HepG2 (cell line): Measurements from ENCODE around the gene WNT1. TPM values are rescaled to one million over a fixed set of nuclear protein-coding genes. Genes with fewer than 3 reads are reported as not detected.

Experiments
- ETV5 ChIP-seq: IDR thresholded peaks from 2 replicates; pipeline ENCODE4 v1.6.1; 2018; ENCODE audit warnings: missing biosample characterization, missing genetic modification reagents, inconsistent platforms, borderline replicate concordance
- HCFC1 ChIP-seq: fragments of 150-350 bp; IDR thresholded peaks from 2 replicates; pipeline ENCODE4 v1.6.1; 2014; ENCODE audit warnings: low read depth, low read length
- MBD4 ChIP-seq: IDR thresholded peaks from 2 replicates; pipeline ENCODE4 v1.6.1; 2012; ENCODE audit warnings: low read length, inconsistent platforms, borderline replicate concordance
- POLR2G ChIP-seq: fragments of 200-400 bp; formaldehyde crosslinking; IDR thresholded peaks from 2 replicates; pipeline ENCODE4 v1.6.1; 2018; ENCODE audit warnings: mild to moderate bottlenecking, low read depth, low read length, moderate library complexity
- ZBTB20 ChIP-seq: sonication (generic); formaldehyde crosslinking; IDR thresholded peaks from 2 replicates; pipeline ENCODE4 v1.8.1; 2023; ENCODE audit warnings: missing genetic modification reagents, low read depth, mild to moderate bottlenecking, borderline replicate concordance
- ZBTB8A ChIP-seq: sonication (generic); formaldehyde crosslinking; IDR thresholded peaks from 2 replicates; pipeline ENCODE4 v1.4.0; 2020; ENCODE audit warnings: mild to moderate bottlenecking, low read depth, missing genetic modification reagents, borderline replicate concordance
- ZNF367 ChIP-seq: sonication (generic); formaldehyde crosslinking; IDR thresholded peaks from 2 replicates; pipeline ENCODE4 v1.4.0; 2020; ENCODE audit warnings: missing genetic modification reagents, borderline replicate concordance
- ZNF577 ChIP-seq: sonication (generic); formaldehyde crosslinking; IDR thresholded peaks from 2 replicates; pipeline ENCODE4 v1.4.0; 2020; ENCODE audit warnings: mild to moderate bottlenecking, low read depth, missing genetic modification reagents, borderline replicate concordance
- polyA plus RNA-seq, 8 experiments: library from polyadenylated mRNA; depleted of rRNA in 3 of 8; stranded (reverse) in 7 of 8; unstranded in 1 of 8; fragments of >200 nt; fragmentation: Illumina TruSeq in 4 of 8; extraction: Trizol in 4 of 8; gene quantifications; 2 replicates each; pipeline versions ENCODE4 v1.2.1 to v1.2.3, GENCODE V29; 2011 to 2016; ENCODE audit warnings: low read depth in 4 of 8, missing spikeins in 1 of 8, mixed read lengths in 1 of 8; ENCODE audit not compliant: insufficient read depth in 1 of 8
- total RNA-seq, 5 experiments: library from RNA; depleted of rRNA; stranded (reverse); fragments of >200 nt; fragmentation: Illumina TruSeq; extraction: Trizol; gene quantifications; 2 replicates each; pipeline ENCODE4 v1.2.3, GENCODE V29; 2016; ENCODE audit warnings: low read depth in 1 of 5
- TF ChIP-seq, protein P1 (sequence below): sonication (generic); formaldehyde crosslinking; IDR thresholded peaks from 2 replicates; pipeline ENCODE4 v1.4.0; 2020; ENCODE audit warnings: missing genetic modification reagents, borderline replicate concordance
- TF ChIP-seq, protein P2 (sequence below): sonication (generic); formaldehyde crosslinking; IDR thresholded peaks from 2 replicates; pipeline ENCODE4 v1.4.0; 2020; ENCODE audit warnings: missing genetic modification reagents
- TF ChIP-seq, protein P3 (sequence below): IDR thresholded peaks from 2 replicates; pipeline ENCODE4 v1.4.0; 2020; ENCODE audit warnings: mild to moderate bottlenecking, missing genetic modification reagents
- TF ChIP-seq, protein P4 (sequence below): IDR thresholded peaks from 2 replicates; pipeline ENCODE4 v1.6.1; 2018; ENCODE audit warnings: missing genetic modification reagents, mild to moderate bottlenecking, missing compliant biosample characterization

The WNT1 gene
- total and polyA plus RNA-seq, 2 of the 13 experiments (the other 11 are each of a cell fraction or from before 2014, with no cell fraction given): not detected

DNA sequence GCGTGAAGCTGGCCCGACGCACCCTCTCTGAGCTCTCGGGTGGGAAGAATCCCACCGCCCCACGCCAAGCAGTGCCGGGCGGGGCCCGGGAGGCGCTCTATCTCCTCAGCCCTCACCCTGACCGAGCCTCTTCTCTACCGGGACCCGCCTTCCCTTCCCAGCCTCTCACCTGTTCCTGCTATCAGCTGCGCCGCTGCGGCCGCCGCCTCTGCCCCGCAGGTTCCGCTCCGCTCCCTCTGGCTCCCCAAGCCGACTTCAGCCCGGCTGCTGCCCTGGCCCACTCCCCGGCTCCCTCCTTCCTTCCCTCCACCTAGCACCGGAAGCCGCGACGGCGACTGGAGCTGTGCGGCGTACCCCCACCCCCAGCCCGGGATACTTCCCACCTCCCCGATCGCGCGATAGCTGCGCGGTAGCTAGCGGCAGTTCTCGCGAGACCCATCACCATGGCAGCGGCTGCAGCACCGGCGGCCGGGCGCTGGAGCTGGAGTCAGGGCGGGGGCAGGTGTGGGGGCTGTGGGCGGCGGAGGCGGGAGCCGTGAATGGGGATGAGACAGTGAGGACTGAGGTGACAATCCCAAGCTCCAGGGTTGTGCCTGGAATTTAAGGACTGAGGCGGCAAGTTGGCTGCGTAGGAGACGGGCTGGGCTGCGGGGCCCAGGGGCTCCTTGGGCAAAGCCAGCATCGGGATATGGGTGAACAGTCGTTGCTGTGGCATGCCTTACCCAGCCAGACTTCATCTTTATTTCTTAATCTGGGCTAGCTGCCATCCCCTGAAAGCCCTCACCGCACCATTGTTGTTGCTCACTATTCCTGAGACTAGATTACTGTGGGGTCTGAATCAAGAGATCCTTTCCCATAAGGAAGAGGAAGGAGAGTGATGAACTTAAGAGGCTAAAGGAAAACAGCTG lies 20.7 kb upstream of the WNT1 start, which contains the start of gene ARF3 (continued):
- TF ChIP-seq, protein P1, sequence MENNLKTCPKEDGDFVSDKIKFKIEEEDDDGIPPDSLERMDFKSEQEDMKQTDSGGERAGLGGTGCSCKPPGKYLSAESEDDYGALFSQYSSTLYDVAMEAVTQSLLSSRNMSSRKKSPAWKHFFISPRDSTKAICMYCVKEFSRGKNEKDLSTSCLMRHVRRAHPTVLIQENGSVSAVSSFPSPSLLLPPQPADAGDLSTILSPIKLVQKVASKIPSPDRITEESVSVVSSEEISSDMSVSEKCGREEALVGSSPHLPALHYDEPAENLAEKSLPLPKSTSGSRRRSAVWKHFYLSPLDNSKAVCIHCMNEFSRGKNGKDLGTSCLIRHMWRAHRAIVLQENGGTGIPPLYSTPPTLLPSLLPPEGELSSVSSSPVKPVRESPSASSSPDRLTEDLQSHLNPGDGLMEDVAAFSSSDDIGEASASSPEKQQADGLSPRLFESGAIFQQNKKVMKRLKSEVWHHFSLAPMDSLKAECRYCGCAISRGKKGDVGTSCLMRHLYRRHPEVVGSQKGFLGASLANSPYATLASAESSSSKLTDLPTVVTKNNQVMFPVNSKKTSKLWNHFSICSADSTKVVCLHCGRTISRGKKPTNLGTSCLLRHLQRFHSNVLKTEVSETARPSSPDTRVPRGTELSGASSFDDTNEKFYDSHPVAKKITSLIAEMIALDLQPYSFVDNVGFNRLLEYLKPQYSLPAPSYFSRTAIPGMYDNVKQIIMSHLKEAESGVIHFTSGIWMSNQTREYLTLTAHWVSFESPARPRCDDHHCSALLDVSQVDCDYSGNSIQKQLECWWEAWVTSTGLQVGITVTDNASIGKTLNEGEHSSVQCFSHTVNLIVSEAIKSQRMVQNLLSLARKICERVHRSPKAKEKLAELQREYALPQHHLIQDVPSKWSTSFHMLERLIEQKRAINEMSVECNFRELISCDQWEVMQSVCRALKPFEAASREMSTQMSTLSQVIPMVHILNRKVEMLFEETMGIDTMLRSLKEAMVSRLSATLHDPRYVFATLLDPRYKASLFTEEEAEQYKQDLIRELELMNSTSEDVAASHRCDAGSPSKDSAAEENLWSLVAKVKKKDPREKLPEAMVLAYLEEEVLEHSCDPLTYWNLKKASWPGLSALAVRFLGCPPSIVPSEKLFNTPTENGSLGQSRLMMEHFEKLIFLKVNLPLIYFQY: peak; percentile 70; the same call in 1 of the 2 replicates
- TF ChIP-seq ETV5 (CRISPR knock-in tag) (peak; percentile 93), POLR2G (peak; percentile 89), ZNF367 (CRISPR knock-in tag) (no peak), ZBTB20 (CRISPR knock-in tag) (peak; percentile 56; the same call in 1 of the 2 replicates), ZBTB8A (CRISPR knock-in tag) (no peak), ZNF577 (CRISPR knock-in tag) (no peak), MBD4 (no peak), HCFC1 (peak; percentile 37; the same call in 1 of the 2 replicates)
- TF ChIP-seq, protein P2, sequence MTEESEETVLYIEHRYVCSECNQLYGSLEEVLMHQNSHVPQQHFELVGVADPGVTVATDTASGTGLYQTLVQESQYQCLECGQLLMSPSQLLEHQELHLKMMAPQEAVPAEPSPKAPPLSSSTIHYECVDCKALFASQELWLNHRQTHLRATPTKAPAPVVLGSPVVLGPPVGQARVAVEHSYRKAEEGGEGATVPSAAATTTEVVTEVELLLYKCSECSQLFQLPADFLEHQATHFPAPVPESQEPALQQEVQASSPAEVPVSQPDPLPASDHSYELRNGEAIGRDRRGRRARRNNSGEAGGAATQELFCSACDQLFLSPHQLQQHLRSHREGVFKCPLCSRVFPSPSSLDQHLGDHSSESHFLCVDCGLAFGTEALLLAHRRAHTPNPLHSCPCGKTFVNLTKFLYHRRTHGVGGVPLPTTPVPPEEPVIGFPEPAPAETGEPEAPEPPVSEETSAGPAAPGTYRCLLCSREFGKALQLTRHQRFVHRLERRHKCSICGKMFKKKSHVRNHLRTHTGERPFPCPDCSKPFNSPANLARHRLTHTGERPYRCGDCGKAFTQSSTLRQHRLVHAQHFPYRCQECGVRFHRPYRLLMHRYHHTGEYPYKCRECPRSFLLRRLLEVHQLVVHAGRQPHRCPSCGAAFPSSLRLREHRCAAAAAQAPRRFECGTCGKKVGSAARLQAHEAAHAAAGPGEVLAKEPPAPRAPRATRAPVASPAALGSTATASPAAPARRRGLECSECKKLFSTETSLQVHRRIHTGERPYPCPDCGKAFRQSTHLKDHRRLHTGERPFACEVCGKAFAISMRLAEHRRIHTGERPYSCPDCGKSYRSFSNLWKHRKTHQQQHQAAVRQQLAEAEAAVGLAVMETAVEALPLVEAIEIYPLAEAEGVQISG (CRISPR knock-in tag): peak; percentile 81
- TF ChIP-seq, protein P3, sequence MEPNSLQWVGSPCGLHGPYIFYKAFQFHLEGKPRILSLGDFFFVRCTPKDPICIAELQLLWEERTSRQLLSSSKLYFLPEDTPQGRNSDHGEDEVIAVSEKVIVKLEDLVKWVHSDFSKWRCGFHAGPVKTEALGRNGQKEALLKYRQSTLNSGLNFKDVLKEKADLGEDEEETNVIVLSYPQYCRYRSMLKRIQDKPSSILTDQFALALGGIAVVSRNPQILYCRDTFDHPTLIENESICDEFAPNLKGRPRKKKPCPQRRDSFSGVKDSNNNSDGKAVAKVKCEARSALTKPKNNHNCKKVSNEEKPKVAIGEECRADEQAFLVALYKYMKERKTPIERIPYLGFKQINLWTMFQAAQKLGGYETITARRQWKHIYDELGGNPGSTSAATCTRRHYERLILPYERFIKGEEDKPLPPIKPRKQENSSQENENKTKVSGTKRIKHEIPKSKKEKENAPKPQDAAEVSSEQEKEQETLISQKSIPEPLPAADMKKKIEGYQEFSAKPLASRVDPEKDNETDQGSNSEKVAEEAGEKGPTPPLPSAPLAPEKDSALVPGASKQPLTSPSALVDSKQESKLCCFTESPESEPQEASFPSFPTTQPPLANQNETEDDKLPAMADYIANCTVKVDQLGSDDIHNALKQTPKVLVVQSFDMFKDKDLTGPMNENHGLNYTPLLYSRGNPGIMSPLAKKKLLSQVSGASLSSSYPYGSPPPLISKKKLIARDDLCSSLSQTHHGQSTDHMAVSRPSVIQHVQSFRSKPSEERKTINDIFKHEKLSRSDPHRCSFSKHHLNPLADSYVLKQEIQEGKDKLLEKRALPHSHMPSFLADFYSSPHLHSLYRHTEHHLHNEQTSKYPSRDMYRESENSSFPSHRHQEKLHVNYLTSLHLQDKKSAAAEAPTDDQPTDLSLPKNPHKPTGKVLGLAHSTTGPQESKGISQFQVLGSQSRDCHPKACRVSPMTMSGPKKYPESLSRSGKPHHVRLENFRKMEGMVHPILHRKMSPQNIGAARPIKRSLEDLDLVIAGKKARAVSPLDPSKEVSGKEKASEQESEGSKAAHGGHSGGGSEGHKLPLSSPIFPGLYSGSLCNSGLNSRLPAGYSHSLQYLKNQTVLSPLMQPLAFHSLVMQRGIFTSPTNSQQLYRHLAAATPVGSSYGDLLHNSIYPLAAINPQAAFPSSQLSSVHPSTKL (CRISPR knock-in tag): 0 out of 2 replicates have a peak, but pooled peaks have one; percentile 35
- TF ChIP-seq, protein P4, sequence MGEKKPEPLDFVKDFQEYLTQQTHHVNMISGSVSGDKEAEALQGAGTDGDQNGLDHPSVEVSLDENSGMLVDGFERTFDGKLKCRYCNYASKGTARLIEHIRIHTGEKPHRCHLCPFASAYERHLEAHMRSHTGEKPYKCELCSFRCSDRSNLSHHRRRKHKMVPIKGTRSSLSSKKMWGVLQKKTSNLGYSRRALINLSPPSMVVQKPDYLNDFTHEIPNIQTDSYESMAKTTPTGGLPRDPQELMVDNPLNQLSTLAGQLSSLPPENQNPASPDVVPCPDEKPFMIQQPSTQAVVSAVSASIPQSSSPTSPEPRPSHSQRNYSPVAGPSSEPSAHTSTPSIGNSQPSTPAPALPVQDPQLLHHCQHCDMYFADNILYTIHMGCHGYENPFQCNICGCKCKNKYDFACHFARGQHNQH (CRISPR knock-in tag): peak; percentile 35; the same call in 1 of the 2 replicates
